Astrocyte (in vitro differentiated cells and primary cell): ENCODE results near the gene LRRC34. TPM values are rescaled to one million over a fixed set of nuclear protein-coding genes. Genes with fewer than 3 reads are reported as not detected.

ENCODE experiments used
- DNase-seq: peaks from one replicate; pipeline ENCODE4 v3.0.0-alpha.2; 2010; ENCODE audit warnings: low read depth
- FAIRE-seq: peaks from 2 replicates; lab custom pipeline; 2011; peaks lifted over from hg19 to GRCh38; lab: Jason Lieb, UNC
- H2AFZ ChIP-seq: 2 replicates; pipeline ENCODE4 v1.6.0; 2012; ENCODE audit warnings: low read depth, low read length, inconsistent platforms
- H3K27ac ChIP-seq: 2 replicates; pipeline ENCODE4 v1.5.1; 2011; ENCODE audit warnings: low read depth, low read length, inconsistent platforms
- H3K27me3 ChIP-seq: 2 replicates; pipeline ENCODE4 v1.6.0; 2011; ENCODE audit warnings: low read length, inconsistent platforms; ENCODE audit not compliant: insufficient read depth
- H3K36me3 ChIP-seq: 2 replicates; pipeline ENCODE4 v1.5.1; 2011; ENCODE audit warnings: low read length, inconsistent platforms; ENCODE audit not compliant: insufficient read depth
- H3K4me1 ChIP-seq: 2 replicates; pipeline ENCODE4 v1.5.1; 2011; ENCODE audit warnings: low read length, inconsistent platforms; ENCODE audit not compliant: insufficient read depth
- H3K4me2 ChIP-seq: 2 replicates; pipeline ENCODE4 v1.6.0; 2012; ENCODE audit warnings: low read length, inconsistent platforms
- H3K4me3 ChIP-seq: 2 replicates; pipeline ENCODE4 v1.5.1; 2011; ENCODE audit warnings: low read depth, mild to moderate bottlenecking, low read length, inconsistent platforms; ENCODE audit not compliant: insufficient read depth
- H3K79me2 ChIP-seq: 2 replicates; pipeline ENCODE4 v1.6.0; 2012; ENCODE audit warnings: mild to moderate bottlenecking, low read length, inconsistent platforms; ENCODE audit not compliant: insufficient read depth
- H3K9ac ChIP-seq: 2 replicates; pipeline ENCODE4 v1.6.0; 2012; ENCODE audit warnings: mild to moderate bottlenecking, low read length, inconsistent platforms
- H3K9me3 ChIP-seq: 2 replicates; pipeline ENCODE4 v1.5.1; 2012; ENCODE audit warnings: low read depth, mild to moderate bottlenecking, low read length, inconsistent platforms; ENCODE audit not compliant: insufficient read depth
- H4K20me1 ChIP-seq: 2 replicates; pipeline ENCODE4 v1.6.0; 2012; ENCODE audit warnings: low read length, inconsistent platforms; ENCODE audit not compliant: insufficient read depth
- H3K27ac Mint-ChIP-seq: one replicate; pipeline ENCODE4 v1.8.0; 2021; ENCODE audit warnings: mild to moderate bottlenecking, mixed read lengths; ENCODE audit not compliant: unreplicated experiment
- H3K27me3 Mint-ChIP-seq: one replicate; pipeline ENCODE4 v1.8.0; 2021; ENCODE audit warnings: low read depth, mixed read lengths; ENCODE audit not compliant: unreplicated experiment
- H3K36me3 Mint-ChIP-seq: one replicate; pipeline ENCODE4 v1.8.0; 2021; ENCODE audit warnings: low read depth, mixed read lengths; ENCODE audit not compliant: unreplicated experiment
- H3K4me1 Mint-ChIP-seq: one replicate; pipeline ENCODE4 v1.8.0; 2021; ENCODE audit warnings: low read depth, mixed read lengths; ENCODE audit not compliant: unreplicated experiment
- H3K4me3 Mint-ChIP-seq: one replicate; pipeline ENCODE4 v1.8.0; 2021; ENCODE audit warnings: mild to moderate bottlenecking, moderate library complexity, mixed read lengths; ENCODE audit not compliant: unreplicated experiment
- H3K9me3 Mint-ChIP-seq: one replicate; pipeline ENCODE4 v1.8.0; 2021; ENCODE audit warnings: mild to moderate bottlenecking, mixed read lengths; ENCODE audit not compliant: unreplicated experiment
- EZH2 ChIP-seq: IDR thresholded peaks from 2 replicates; pipeline ENCODE4 v1.6.1; 2012; ENCODE audit warnings: mild to moderate bottlenecking, low read length, inconsistent platforms; ENCODE audit not compliant: insufficient read depth
- total RNA-seq: library from RNA; stranded (reverse); gene quantifications from 2 replicates; pipeline ENCODE4 v1.2.1, GENCODE V29; 2021
- TF ChIP-seq, protein P1 (sequence below): IDR thresholded peaks from 2 replicates; pipeline ENCODE4 v1.5.1; 2011; ENCODE audit warnings: low read depth, mild to moderate bottlenecking, inconsistent platforms, low read length, moderate library complexity; ENCODE audit not compliant: insufficient read depth

Gene LRRC34
- total RNA-seq, 1 donor from 2014 or later = 1.0 TPM

DNA sequence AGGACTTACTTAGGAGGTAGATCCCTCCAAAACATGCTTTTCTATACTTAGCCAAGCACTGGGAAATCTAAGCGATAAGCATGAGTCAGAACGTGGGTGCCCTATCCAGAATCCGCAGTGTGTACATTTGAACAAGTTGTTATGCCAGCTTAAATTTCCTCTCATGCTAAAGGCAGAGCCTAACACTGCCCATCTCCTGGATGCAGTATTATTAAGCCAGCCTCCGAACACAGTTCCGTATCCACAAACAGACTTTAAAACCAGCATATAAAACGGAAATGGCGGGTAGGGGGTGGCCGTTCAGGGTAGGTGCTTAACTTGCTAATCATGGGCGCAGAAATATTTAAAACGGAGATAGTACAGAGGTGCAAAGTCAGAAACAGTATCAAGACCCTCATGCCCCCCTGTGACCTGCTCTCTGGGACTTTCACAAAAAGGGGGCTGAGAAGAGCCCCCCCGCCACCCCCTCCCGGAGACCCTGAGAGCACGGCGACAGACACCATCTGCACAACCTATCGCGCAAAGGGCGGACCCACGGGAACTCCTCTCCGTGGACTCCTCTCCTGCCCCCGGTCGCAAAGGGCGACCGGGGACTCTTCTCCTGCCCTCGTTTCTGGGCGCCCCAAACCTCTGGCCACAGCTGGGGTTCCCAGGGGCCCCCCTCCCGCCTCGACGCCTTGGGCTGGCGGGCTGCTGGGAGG, 923 bp downstream of the LRRC34 start:
- Histone ChIP-seq H3K4me2 (peak overlapping the region; percentile 87), H3K4me3 (peak overlapping the region; percentile 63), H3K9me3 (no peaks in the 10 kb centered on the region), H4K20me1 (no peaks in the 10 kb centered on the region), H3K27me3 (no peaks in the 10 kb centered on the region), H3K36me3 (no peaks in the 10 kb centered on the region), H3K4me1 (peaks cover 19% of the 10 kb centered on the region), H3K27ac (peak overlapping the region; percentile 29), H3K9ac (peak overlapping the region; percentile 82), H3K79me2 (no peaks in the 10 kb centered on the region), H2AFZ (peak overlapping the region; percentile 99)
- peak; percentile 55 for FAIRE-seq
- Mint-ChIP-seq H3K9me3 (peaks cover 20% of the 10 kb centered on the region), H3K27me3 (peaks cover 4% of the 10 kb centered on the region), H3K4me1 (peaks cover 3% of the 10 kb centered on the region), H3K4me3 (peak overlapping the region; percentile 75), H3K27ac (no peak overlapping the region), H3K36me3 (peaks cover 2% of the 10 kb centered on the region)
- TF ChIP-seq, protein P1, sequence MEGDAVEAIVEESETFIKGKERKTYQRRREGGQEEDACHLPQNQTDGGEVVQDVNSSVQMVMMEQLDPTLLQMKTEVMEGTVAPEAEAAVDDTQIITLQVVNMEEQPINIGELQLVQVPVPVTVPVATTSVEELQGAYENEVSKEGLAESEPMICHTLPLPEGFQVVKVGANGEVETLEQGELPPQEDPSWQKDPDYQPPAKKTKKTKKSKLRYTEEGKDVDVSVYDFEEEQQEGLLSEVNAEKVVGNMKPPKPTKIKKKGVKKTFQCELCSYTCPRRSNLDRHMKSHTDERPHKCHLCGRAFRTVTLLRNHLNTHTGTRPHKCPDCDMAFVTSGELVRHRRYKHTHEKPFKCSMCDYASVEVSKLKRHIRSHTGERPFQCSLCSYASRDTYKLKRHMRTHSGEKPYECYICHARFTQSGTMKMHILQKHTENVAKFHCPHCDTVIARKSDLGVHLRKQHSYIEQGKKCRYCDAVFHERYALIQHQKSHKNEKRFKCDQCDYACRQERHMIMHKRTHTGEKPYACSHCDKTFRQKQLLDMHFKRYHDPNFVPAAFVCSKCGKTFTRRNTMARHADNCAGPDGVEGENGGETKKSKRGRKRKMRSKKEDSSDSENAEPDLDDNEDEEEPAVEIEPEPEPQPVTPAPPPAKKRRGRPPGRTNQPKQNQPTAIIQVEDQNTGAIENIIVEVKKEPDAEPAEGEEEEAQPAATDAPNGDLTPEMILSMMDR = no peak
- no peak for TF ChIP-seq EZH2
- DNase-seq = peak; percentile 67

DNA sequence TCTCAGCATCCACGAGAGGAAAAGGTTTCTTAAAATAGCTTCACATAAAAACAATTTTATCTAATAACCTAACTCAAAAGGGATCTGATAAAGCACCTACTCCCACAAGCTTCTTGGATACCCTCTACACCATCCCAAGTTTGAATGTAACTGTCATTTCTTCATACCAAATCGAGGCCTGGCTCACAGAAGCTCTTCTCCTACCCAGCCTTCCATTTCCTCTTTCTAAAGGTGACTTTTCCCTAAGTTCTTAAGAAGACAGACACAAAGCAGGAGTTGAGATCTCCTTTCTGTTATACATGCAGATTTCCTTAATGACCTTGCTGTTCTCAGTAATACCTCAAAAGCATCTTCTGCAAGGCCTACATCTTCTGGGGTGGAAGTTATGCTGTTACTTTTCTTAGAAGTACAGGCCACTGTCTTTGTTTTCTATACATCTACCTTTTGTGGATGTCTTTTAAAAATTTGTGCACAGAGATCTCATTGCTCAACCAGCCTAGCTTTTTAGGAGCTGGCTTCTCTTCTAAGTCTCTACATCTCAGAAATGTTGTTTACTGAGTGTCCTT, 3.4 kb downstream of the LRRC34 start:
- Histone ChIP-seq H3K27ac (no peak overlapping the region), H3K9ac (no peak overlapping the region), H3K27me3 (no peaks in the 10 kb centered on the region), H2AFZ (no peak overlapping the region), H3K36me3 (no peaks in the 10 kb centered on the region), H3K79me2 (no peaks in the 10 kb centered on the region), H3K4me1 (peaks cover 19% of the 10 kb centered on the region), H3K4me3 (no peak overlapping the region), H4K20me1 (no peaks in the 10 kb centered on the region), H3K9me3 (no peaks in the 10 kb centered on the region), H3K4me2 (no peak overlapping the region)
- no peak overlapping the region for H3K27ac Mint-ChIP-seq
- no peak overlapping the region for H3K4me3 Mint-ChIP-seq
- peaks cover 3% of the 10 kb centered on the region for H3K4me1 Mint-ChIP-seq
- peaks cover 10% of the 10 kb centered on the region for H3K9me3 Mint-ChIP-seq
- H3K36me3 Mint-ChIP-seq = peaks cover 2% of the 10 kb centered on the region
- H3K27me3 Mint-ChIP-seq = peaks cover 4% of the 10 kb centered on the region
- FAIRE-seq = no peak
- TF ChIP-seq EZH2 = no peak
- TF ChIP-seq, protein P1 = no peak
- no peak for DNase-seq

DNA sequence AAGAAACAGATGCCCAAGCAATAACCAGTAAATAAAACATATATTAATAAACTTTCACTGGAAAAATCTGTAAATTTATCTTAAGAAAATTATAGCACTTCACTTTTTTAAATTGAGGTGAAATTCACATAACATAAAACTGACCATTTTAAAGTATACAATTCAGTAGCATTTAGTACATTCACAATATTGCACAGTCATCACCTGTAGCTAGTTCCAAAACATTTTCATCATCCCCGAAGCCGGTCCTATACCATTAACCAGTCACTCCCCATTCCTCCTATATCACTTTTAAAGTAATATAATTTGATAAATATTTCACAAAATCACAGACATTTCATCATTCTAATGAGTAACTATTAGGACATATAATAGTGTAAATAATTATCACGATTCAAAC, 8.0 kb downstream of the LRRC34 start:
- Mint-ChIP-seq H3K36me3 (peaks cover 2% of the 10 kb centered on the region), H3K4me1 (no peaks in the 10 kb centered on the region), H3K9me3 (no peaks in the 10 kb centered on the region), H3K4me3 (no peak overlapping the region), H3K27me3 (no peaks in the 10 kb centered on the region), H3K27ac (no peak overlapping the region)
- H3K36me3 ChIP-seq = no peaks in the 10 kb centered on the region
- no peaks in the 10 kb centered on the region for H3K79me2 ChIP-seq
- H3K27me3 ChIP-seq = no peaks in the 10 kb centered on the region
- no peaks in the 10 kb centered on the region for H3K9me3 ChIP-seq
- H3K4me3 ChIP-seq = no peak overlapping the region
- DNase-seq = no peak
- H3K4me1 ChIP-seq = no peaks in the 10 kb centered on the region
- FAIRE-seq = no peak
- no peak overlapping the region for H3K4me2 ChIP-seq
- no peak overlapping the region for H3K9ac ChIP-seq
- TF ChIP-seq, protein P1 = no peak
- no peak for TF ChIP-seq EZH2
- H2AFZ ChIP-seq = no peak overlapping the region
- H3K27ac ChIP-seq = no peak overlapping the region
- no peaks in the 10 kb centered on the region for H4K20me1 ChIP-seq
